ENCODE measurements around the gene TRMT1L.

Gene TRMT1L

GRCh38 chr1:185111873-185112272 is 44.9 kb downstream of the TRMT1L start:
- DNase-seq: no peak

DNA sequence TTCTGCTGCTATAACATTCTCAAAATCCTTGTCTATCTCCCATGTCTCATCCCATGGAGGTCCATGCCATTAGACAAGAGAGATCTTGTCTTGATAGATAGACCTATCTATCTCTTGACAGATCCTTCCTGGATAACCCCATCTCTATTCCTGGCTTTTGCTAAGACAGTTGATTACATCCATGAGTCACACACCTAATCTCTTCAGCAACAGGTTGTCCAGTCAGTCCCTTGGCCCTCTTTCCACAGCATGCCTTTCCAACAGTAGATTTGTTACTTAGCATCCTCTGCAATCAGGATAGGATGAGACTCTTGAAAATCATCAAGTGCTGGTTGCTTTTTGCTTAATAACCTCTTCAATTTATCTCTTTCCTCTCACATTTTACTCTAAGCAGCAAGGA is 46.6 kb downstream of the TRMT1L start:
- DNase-seq: no peak

GRCh38 chr1:185108321-185108720 is 48.4 kb downstream of the TRMT1L start:
- no peak for DNase-seq

DNA sequence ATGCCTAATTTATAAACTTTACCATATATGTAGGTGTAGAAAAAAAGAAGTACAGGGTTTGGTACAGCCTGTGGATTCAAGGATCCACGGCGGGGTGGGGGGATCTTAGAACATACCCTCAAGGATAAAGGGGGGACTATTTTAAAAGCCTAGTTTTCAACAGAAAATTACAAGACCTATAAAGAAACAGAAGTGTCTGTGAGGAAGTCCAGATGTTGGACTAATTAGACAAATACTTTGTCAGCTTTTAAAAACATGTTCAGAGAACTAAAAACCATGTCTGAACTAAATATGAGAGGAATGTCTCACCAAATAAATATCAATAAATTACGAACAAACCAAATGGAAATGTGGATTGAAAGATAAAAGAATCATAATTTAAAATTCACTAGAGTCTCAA is 51.6 kb downstream of the TRMT1L start:
- no peak for DNase-seq

DNA sequence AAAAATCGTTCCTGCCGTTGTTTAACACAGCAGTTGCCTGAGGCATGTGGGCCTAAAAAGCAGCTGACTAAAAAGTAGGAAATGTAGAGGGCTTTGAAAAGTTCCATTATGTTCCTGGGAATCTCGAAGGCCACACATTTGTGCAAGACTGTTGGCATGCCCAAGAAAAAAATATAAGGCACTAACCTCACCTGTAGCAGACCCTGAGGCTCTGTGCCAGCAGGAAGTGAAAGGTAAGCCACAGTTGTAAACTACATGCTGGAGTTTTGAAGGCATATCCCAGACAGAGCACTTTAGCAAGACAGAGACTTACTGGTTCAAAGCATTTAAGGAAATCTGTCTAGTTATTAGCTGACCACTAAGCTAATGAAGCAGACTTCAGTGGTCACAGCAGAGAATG is 52.7 kb downstream of the TRMT1L start:
- DNase-seq: no peak

DNA sequence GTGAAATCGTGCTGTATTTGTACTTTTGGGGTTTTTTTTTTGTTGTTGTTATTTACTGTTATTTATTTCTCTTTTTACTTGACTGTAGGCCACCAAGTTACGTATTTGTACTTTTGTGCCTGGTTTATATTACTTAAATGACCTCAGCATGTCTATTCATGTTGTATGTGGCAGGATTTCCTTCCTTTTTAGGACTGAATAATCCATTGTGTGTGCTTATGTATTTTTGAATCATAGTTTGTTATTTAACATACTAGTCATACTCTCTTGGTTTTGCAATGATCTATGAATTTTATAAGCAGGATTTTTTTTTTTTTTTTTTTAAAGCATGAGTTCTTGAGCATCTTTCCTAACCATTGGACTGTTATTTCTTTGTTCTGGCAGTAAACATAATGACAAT is 60.2 kb downstream of the TRMT1L start:
- no peak for DNase-seq

DNA sequence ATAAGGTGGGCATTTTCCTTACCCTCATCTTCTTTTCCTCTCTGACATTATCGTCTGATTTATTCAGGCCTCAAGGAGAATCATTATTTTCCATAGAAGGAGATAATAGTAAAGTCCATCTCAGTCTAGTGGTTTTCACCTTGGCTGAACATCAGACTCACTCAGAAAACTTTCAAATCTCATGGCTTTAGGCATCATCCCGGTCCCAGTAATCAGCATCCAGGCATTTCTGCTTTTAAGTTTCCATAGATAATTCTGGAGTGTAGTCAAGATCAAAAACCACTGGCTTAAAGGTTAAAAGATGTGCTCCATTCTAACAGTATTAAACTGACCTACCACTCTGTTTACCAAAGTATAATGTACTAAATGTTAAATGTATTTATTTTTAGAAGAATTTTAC is 62.0 kb downstream of the TRMT1L start:
- no peak for DNase-seq

DNA sequence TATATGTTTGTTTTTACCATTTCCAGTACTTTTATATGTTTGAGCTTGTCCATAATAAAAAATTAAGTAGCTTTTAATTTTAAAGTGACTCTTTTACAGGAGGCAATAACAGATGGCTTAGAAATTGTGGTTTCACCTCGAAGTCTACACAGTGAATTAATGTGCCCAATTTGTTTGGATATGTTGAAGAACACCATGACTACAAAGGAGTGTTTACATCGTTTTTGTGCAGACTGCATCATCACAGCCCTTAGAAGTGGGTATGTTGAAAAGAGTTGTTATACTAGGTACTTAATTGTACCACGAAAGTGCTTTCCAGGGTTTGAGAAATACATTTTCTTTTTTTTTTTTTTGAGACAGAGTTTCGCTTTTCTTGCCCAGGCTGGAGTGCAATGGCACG is 65.3 kb downstream of the TRMT1L start:
- no peak for DNase-seq

DNA sequence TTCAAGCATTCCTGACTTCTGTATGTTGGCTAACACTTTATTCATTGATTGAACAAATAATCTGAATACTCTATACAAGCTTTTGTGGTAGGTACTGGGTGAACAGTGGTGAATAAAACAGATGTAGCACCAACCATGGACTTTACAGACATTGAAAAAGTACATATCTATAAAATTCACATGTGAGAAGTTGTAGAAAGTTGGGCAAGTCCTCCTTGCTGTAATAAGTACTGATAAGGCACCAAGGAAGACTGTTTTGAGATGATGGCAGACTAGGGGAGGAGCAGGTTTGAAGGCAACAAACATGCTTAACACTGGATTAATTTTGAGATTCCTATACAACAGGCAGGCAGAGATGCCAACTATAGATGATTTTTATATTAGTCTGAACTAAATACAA is 69.0 kb downstream of the TRMT1L start:
- DNase-seq: no peak

- no peak for DNase-seq
These were observed 69.7 kb downstream of the TRMT1L start for GRCh38 chr1:185087101-185087500.

DNA sequence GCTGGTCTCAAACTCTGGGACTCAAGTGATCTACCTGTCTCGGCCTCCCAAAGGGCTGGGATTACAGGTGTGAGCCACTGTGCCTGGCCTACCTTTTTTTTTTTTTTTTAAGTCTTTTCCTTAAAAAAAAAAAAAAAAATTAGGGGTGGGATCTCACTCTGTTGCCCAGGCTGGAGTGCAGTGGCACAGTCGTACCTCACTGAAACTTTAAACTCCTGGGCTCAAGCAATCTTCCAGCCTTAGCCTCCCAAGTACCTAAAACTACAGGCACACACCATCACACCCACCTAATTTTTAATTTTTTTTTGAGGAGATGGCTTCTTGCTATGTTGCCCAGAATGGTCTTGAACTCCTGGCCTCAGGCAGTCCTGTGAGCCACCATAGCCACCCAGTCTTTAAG is 72.9 kb downstream of the TRMT1L start:
- DNase-seq: no peak

- DNase-seq: no peak
These were observed 76.3 kb downstream of the TRMT1L start for GRCh38 chr1:185080422-185080821.

DNA sequence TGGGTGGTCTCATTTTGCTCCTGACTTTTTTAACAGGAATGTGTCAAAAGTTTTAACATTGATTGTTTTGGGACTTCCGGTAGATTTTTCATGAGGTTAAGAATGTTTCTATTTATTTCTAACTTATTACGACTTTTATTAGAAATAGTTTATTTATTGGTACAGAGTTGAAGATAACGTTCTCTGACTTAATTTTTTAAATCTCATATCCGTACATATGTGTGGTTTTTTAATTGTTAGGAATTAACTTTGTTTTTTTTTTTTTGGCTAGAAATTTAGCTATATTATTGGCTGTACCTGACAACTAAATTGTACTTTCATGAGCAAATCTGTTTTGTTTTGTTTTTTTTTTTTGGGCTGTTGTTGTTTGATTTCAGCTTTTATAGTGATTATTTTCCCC is 79.4 kb downstream of the TRMT1L start:
- DNase-seq: no peak

DNA sequence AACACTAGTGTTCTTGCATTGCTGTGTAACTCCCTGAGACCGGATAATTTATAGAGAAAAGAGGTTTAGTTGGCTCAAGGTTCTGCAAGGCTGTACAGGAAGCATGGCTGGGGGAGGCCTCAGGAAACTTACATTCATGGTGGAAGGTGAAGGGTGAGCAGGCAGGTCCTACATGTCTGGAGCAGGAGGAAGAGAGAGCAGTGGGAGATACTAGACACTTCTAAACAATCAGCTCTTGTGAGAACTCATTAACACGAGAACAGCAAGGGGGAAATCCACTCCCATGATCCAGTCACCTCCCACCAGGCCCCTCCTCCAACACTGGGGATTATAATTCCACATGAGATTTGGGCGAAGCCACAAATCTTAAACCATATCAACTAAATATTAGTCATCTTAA is 81.3 kb downstream of the TRMT1L start:
- DNase-seq: no peak

- DNase-seq: no peak
These were observed 82.4 kb downstream of the TRMT1L start for GRCh38 chr1:185074307-185074706.

DNA sequence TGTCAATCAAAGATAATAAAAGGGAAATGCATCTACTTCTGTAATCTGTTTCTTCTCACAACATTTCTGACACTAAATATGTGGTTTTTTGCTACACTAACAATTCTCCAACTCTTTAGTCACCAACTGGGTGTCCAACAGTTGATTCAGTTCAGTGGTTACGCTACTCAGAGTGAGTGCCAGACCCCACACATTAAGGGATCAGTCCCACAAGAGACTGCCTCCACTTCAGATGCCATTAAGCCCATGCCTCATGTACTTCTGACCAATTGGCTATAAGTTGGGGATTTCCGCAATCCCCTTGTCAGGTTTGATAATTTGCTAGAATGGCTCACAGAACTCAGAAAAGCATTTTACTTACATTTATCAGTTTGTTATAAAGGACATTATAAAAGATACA is 83.0 kb downstream of the TRMT1L start:
- DNase-seq: no peak

GRCh38 chr1:185070051-185070450 is 86.7 kb downstream of the TRMT1L start:
- no peak for DNase-seq

GRCh38 chr1:185069202-185069772 is 87.5 kb downstream of the TRMT1L start:
- DNase-seq: no peak

DNA sequence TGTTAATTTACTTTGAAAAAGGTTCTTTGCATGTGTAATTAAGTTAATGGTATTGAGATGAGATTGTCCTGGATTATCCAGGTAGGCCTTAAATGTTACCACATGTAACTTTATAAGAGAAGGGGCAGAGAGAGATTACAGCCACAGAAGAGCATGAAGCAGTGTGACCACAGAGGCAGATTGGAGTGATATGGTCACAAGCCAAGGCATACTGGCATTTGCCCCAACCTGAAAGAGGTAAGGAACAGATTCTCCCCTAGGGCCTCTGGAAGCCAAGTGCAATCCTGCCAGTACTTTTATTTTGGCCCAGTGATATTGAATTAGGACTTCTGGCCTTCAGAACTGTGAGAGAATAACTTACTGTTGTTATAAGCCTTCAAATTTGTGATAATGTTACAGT is 88.4 kb downstream of the TRMT1L start:
- no peak for DNase-seq
